ENCODE data around the gene SYTL3.
"Not testable (repeated sequence)": the region's sequence is repeated elsewhere in the genome, so short reads cannot be mapped to it uniquely, and the experiment has no call there.

SYTL3 gene

GRCh38 chr6:158663625-158664165 lies 13.8 kb downstream of the SYTL3 start:
- DNase-seq = no peak

- DNase-seq = no peak
Measured at GRCh38 chr6:158665332-158665731, 15.5 kb downstream of the SYTL3 start.

GRCh38 chr6:158666628-158667359 lies 16.9 kb downstream of the SYTL3 start:
- no peak for DNase-seq

- DNase-seq = no peak
Measured at GRCh38 chr6:158667360-158667981, 17.6 kb downstream of the SYTL3 start.

- DNase-seq = no peak
Measured at GRCh38 chr6:158668707-158669103, 18.9 kb downstream of the SYTL3 start.

- no peak for DNase-seq
Measured at GRCh38 chr6:158669145-158670035, 19.5 kb downstream of the SYTL3 start.

- not testable (repeated sequence) for DNase-seq
Measured at GRCh38 chr6:158672119-158672518, 22.3 kb downstream of the SYTL3 start.

GRCh38 chr6:158672726-158673125 lies 22.9 kb downstream of the SYTL3 start:
- no peak for DNase-seq

GRCh38 chr6:158674342-158675131 lies 24.7 kb downstream of the SYTL3 start:
- no peak for DNase-seq

GRCh38 chr6:158677094-158677493 lies 27.2 kb downstream of the SYTL3 start:
- not testable (repeated sequence) for DNase-seq

- no peak for DNase-seq
Measured at GRCh38 chr6:158677906-158678578, 28.2 kb downstream of the SYTL3 start.

GRCh38 chr6:158680015-158680414 lies 30.2 kb downstream of the SYTL3 start:
- no peak for DNase-seq

- DNase-seq = no peak
Measured at GRCh38 chr6:158680481-158680880, 30.6 kb downstream of the SYTL3 start.

- no peak for DNase-seq
Measured at GRCh38 chr6:158684311-158684710, 34.5 kb downstream of the SYTL3 start.

GRCh38 chr6:158684745-158685324 lies 35.0 kb downstream of the SYTL3 start:
- DNase-seq = no peak

- no peak for DNase-seq
Measured at GRCh38 chr6:158686311-158686710, 36.5 kb downstream of the SYTL3 start.

- DNase-seq = no peak
Measured at GRCh38 chr6:158686791-158687381, 37.0 kb downstream of the SYTL3 start.

- DNase-seq = no peak
Measured at GRCh38 chr6:158687506-158687905, 37.7 kb downstream of the SYTL3 start.

- DNase-seq = no peak
Measured at GRCh38 chr6:158688860-158689259, 39.0 kb downstream of the SYTL3 start.

GRCh38 chr6:158694913-158695312 lies 45.1 kb downstream of the SYTL3 start:
- no peak for DNase-seq

GRCh38 chr6:158697811-158698210 lies 48.0 kb downstream of the SYTL3 start:
- no peak for DNase-seq
